KBM-7 (cell line): ENCODE results near the gene GSTA5.
"Not testable (repeated sequence)": the region's sequence is repeated elsewhere in the genome, so short reads cannot be mapped to it uniquely, and the experiment has no call there.

Source experiments
- DNase-seq: peaks from one replicate; pipeline ENCODE4 v3.0.0-alpha.2; 2015
- in situ Hi-C: fragments of 300-500 bp; cut with MboI; formaldehyde crosslinking; loops from 2 replicates; pipeline ENCODE4 v1.14.3; 2020; ENCODE audit warnings: low sequenced_read_pairs, low pct_unique_long_range_greater_than_20kb, mixed read lengths

Gene GSTA5

GRCh38 chr6:52843605-52844004, 3.0 kb upstream of the GSTA5 start:
- in situ Hi-C loops: no loop called here
- DNase-seq: no peak

DNA sequence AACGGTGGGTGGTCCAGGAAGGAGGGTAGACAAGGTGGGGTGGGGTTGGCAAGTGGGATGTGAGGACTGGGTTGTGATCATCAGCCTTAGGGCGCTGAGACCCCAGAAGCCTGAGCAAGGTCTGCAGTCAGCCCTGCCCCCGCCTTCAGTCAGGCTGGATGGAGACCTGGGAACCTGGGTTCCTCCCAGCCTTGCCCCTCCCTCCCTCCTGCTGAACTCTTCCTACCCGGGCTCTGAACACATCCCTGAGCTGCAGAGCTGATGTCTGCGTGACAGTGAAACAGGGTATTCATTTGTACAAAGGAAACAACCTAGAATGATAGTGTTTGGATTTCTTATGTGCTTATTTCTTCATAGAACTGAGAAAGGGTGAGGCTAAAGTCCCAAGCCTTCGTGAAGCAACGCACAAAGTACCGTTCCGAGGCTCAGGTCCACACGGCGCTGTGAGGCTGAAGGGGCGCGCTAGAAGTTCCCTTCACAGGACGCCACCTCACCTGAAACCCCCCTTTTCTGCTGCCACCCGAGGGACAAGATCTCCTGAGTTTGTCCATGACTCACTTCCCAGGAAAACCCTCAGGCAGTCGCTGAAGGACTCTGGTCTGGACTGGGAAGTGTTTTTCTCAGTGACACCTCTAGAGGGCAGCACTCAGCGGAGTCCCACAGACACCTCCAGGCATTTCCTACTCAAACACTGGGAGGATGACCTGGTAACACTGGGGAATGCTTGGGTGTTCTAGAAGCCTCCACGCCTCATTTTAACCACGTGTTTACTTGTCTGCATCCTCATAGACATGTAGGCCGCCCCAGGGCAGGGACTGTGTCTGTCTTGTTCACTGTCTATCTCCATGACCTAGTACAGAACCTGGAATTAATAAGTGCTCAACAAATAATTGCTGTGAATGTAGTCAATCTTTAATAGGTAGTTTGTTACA, 1.2 kb downstream of the GSTA5 start:
- in situ Hi-C loops: no loop called here
- DNase-seq: peak; percentile 52

- no peak for DNase-seq
- in situ Hi-C loops: no loop called here
Observed at GRCh38 chr6:52834481-52834880, 6.1 kb downstream of the GSTA5 start.

GRCh38 chr6:52830869-52831268, 9.7 kb downstream of the GSTA5 start:
- in situ Hi-C loops, DNase-seq: not testable (repeated sequence)

GRCh38 chr6:52829046-52829817, 11.4 kb downstream of the GSTA5 start:
- in situ Hi-C loops: no loop called here
- DNase-seq: no peak

- in situ Hi-C loops, DNase-seq: not testable (repeated sequence)
Observed at GRCh38 chr6:52828621-52829020, 12.0 kb downstream of the GSTA5 start.

GRCh38 chr6:52827073-52827783, 13.4 kb downstream of the GSTA5 start:
- DNase-seq, in situ Hi-C loops: not testable (repeated sequence)

- no peak for DNase-seq
- in situ Hi-C loops: no loop called here
Observed at GRCh38 chr6:52826513-52826912, 14.1 kb downstream of the GSTA5 start.

- in situ Hi-C loops, DNase-seq: not testable (repeated sequence)
Observed at GRCh38 chr6:52825900-52826459, 14.6 kb downstream of the GSTA5 start.

GRCh38 chr6:52825270-52825793, 15.3 kb downstream of the GSTA5 start:
- DNase-seq, in situ Hi-C loops: not testable (repeated sequence)

GRCh38 chr6:52821842-52822241, 18.8 kb downstream of the GSTA5 start:
- DNase-seq: no peak
- in situ Hi-C loops: no loop called here

- in situ Hi-C loops: no loop called here
- no peak for DNase-seq
Observed at GRCh38 chr6:52820198-52820597, 20.4 kb downstream of the GSTA5 start.

- in situ Hi-C loops: no loop called here
- peak; percentile 55 for DNase-seq
Observed at GRCh38 chr6:52815167-52816092, 25.2 kb downstream of the GSTA5 start.

- DNase-seq, in situ Hi-C loops: not testable (repeated sequence)
Observed at GRCh38 chr6:52814545-52814944, 26.1 kb downstream of the GSTA5 start.

DNA sequence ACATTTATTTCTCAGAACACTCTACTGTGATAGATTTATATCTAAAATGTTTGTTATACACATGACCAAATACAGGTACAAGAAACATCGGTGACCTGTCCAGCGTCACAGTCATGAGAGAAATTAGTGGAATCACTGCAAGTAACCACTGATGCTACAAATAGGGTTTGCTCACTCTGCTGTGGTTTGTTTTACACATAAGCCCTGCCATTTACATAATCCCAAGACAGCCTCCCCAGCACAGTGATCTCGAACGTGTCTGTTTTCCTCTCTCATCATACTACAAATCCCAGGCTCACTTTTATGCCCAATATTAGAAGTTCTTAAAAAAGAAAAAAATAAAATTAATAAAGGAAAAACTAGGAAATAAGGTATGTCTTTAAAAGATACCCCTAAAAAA, 30.8 kb downstream of the GSTA5 start:
- DNase-seq, in situ Hi-C loops: not testable (repeated sequence)

DNA sequence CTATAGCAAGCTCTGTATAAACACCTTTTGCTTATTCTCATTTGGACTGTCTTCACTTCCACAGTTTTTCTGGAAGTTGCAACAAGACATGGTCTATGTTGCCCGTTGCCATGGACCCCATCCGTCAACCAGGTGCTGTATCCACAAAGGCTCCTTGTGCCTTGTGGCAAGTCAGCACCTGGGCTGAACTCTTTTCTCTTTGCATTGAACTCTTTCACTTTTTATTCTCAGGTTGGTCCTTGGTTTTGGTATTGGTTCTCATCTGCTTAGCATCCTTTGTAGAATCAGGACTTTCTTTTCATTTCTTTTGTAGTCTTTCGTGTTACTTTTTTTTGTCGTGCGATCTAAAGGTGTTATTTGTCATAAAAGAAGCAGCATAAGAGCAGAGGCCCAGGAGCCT, 32.0 kb downstream of the GSTA5 start:
- in situ Hi-C loops: no loop called here
- DNase-seq: no peak

- in situ Hi-C loops: not testable (repeated sequence)
Observed at GRCh38 chr6:52803668-52804255, 36.9 kb downstream of the GSTA5 start, which contains the start of gene GSTA1. GSTA1 (minus strand) TSS chr6:52803816; CDS start chr6:52799267, 4,549 bp downstream.

More at GRCh38 chr6:52803668-52804255, 36.9 kb downstream of the GSTA5 start, which contains the start of gene GSTA1:
- not testable (repeated sequence) for DNase-seq
